ENCODE measurements around the gene ARID3A.

ARID3A gene

GRCh38 chr19:972281-972680, 46.4 kb downstream of the ARID3A start:
- H3K36me3 ChIP-seq (replicated peaks) = peaks cover 36% of the 10 kb centered on the region

DNA sequence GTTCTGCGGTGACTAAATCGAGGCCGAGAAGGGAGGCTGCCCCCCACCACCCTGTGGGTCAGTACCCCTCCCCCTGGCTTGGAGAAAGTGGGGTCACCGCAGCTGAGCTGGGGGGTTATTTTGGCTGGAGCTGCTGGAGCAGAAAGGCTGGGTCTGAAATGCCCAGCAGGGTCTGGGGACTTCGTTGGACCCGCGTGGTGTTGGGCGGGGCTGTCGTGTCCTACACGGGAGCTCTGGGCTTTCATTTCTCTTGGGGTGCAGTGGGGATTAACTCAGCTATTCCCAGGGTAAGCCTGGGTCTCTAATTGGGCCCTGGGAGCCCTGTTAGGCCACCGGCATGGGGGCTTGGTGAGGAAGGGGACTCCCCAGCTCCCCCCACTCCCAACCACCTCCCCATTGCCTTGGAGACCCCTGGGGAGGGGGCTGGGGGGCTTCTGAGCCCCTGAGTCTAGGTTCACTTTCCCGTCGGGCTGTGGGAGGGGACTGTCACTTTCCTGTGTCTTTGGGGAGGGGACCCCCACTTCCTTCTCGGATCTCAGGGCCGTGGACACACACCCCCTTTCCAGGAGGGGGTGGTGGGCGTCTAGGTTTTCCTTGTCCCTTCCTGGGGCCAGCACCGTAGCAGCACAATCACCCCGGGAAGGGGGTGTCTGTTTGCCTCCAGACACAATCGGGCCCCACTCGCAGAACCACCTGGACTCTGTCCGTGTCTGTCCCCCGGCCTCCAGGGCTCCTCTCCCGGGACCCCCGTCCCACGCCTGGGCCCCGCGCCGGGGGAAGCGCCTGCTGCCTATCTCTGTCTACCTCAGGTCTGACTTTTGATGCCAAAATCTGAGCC, 48.1 kb downstream of the ARID3A start:
- TF ChIP-seq, protein P1, sequence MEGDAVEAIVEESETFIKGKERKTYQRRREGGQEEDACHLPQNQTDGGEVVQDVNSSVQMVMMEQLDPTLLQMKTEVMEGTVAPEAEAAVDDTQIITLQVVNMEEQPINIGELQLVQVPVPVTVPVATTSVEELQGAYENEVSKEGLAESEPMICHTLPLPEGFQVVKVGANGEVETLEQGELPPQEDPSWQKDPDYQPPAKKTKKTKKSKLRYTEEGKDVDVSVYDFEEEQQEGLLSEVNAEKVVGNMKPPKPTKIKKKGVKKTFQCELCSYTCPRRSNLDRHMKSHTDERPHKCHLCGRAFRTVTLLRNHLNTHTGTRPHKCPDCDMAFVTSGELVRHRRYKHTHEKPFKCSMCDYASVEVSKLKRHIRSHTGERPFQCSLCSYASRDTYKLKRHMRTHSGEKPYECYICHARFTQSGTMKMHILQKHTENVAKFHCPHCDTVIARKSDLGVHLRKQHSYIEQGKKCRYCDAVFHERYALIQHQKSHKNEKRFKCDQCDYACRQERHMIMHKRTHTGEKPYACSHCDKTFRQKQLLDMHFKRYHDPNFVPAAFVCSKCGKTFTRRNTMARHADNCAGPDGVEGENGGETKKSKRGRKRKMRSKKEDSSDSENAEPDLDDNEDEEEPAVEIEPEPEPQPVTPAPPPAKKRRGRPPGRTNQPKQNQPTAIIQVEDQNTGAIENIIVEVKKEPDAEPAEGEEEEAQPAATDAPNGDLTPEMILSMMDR (IDR thresholded peaks at IDR 0.05; ENCODE audit: low read depth, low read length, missing control alignments) = no peak
- Histone ChIP-seq H3K27me3 (replicated peaks) (no peaks in the 10 kb centered on the region), H3K27ac (no peak overlapping the region), H3K4me3 (ENCODE audit: low read depth, low read length) (no peak overlapping the region), H3K36me3 (replicated peaks) (peaks cover 25% of the 10 kb centered on the region)
- DNase-seq = no peak
- in situ Hi-C loops (cut with HindIII; ENCODE audit: low pct_ligation_motif_present, low sequenced_read_pairs) = no loop called here

More at GRCh38 chr19:972281-972680, 46.4 kb downstream of the ARID3A start:
- no peak for DNase-seq
- in situ Hi-C loops (cut with HindIII; ENCODE audit: low pct_ligation_motif_present, low sequenced_read_pairs) = no loop called here
- Histone ChIP-seq H3K27me3 (replicated peaks) (no peaks in the 10 kb centered on the region), H3K4me3 (ENCODE audit: low read depth, low read length) (no peak overlapping the region), H3K27ac (no peak overlapping the region)
- TF ChIP-seq, protein P1 (IDR thresholded peaks at IDR 0.05; ENCODE audit: low read depth, low read length, missing control alignments) = no peak

DNA sequence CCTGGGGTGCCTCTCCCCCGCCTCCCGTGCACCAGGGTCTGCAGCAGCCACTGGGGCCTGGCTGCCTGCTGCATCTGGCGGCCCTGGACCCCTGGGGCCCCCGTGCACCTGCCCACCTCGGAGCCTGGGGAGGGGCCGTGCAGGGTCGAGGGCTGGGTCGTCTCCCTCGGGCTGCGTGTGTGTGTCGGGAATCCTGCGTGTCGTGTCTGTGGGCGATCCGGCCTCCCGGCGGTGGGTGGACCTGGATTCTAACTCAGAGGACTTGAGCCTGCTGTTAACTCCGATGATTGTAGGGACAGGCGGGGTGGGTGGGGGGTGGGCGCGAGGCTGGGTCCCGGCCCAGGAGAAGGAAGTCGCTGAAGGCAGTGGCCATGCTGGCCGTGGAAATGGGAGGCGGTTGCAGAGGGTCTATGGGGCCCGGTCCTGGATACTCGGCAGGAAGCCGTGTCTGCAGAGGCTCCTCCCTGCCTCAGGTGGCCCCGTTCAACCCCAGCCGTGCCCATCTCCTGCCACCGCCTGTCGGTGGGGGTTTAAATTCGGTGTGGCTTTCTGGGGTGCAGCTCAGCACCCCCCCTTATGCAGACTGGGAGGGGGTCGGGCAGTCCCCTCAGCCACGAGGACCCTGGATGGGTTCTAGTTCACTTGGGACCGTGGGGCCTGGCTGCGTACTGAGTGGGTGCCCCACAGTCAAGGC, 48.9 kb downstream of the ARID3A start:
- in situ Hi-C loops (cut with HindIII; ENCODE audit: low pct_ligation_motif_present, low sequenced_read_pairs) = no loop called here
- H3K36me3 ChIP-seq (replicated peaks) = peaks cover 21% of the 10 kb centered on the region
- H3K27me3 ChIP-seq (replicated peaks) = no peaks in the 10 kb centered on the region
- H3K4me3 ChIP-seq (ENCODE audit: low read depth, low read length) = no peak overlapping the region
- no peak overlapping the region for H3K27ac ChIP-seq
- TF ChIP-seq, protein P1 (IDR thresholded peaks at IDR 0.05; ENCODE audit: low read depth, low read length, missing control alignments) = no peak
- no peak for DNase-seq

- Histone ChIP-seq H3K27me3 (replicated peaks) (no peaks in the 10 kb centered on the region), H3K27ac (no peak overlapping the region), H3K4me3 (ENCODE audit: low read depth, low read length) (no peak overlapping the region), H3K36me3 (replicated peaks) (peaks cover 8% of the 10 kb centered on the region)
- TF ChIP-seq, protein P1 (IDR thresholded peaks at IDR 0.05; ENCODE audit: low read depth, low read length, missing control alignments) = no peak
- in situ Hi-C loops (cut with HindIII; ENCODE audit: low pct_ligation_motif_present, low sequenced_read_pairs) = no loop called here
- no peak for DNase-seq
These were observed 50.6 kb downstream of the ARID3A start for GRCh38 chr19:976476-976875.

DNA sequence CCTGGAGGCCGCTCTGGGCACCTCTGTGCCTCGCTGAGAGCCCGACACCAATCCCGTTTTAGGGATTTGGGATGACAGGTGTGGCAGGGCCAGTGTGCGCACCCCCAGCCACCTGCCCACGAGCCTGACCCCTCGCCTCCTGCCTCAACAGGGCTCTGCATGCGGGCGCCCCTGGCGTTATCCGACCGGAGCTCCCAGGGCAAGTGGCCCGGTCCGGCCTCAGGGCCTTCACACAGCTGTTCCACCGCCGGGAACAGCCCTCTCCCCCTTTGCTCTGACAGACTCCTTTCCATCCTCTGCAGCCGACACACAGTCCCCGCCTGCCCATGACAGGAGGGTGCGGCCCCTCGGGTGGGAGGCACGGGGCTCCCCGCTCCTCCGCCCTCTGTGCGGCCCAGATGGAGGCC, 51.2 kb downstream of the ARID3A start:
- Histone ChIP-seq H3K4me3 (ENCODE audit: low read depth, low read length) (no peak overlapping the region), H3K36me3 (replicated peaks) (peaks cover 4% of the 10 kb centered on the region), H3K27ac (no peak overlapping the region), H3K27me3 (replicated peaks) (no peaks in the 10 kb centered on the region)
- no peak for DNase-seq
- TF ChIP-seq, protein P1 (IDR thresholded peaks at IDR 0.05; ENCODE audit: low read depth, low read length, missing control alignments) = no peak
- in situ Hi-C loops (cut with HindIII; ENCODE audit: low pct_ligation_motif_present, low sequenced_read_pairs) = no loop called here
